Peyer's patch (tissue), 4 donors: Measurements from ENCODE around the gene DFFA. TPM values are rescaled to one million over a fixed set of nuclear protein-coding genes. Genes with fewer than 3 reads are reported as not detected.

ENCODE experiments used
- DNase-seq, 3 donors: peaks; one replicate each; pipeline ENCODE4 v3.0.0-alpha.2; 2017 to 2019
- H3K27ac ChIP-seq, 4 donors: fragments of 200-600 bp; sonication (generic); one replicate each; pipeline ENCODE4 v1.5.1; 2016 to 2019
- H3K27me3 ChIP-seq, 2 donors: fragments of 200-600 bp; sonication (generic); one replicate each; pipeline ENCODE4 v1.5.1; 2019
- H3K36me3 ChIP-seq, 3 donors: fragments of 200-600 bp; sonication (generic); one replicate each; pipeline ENCODE4 v1.5.1; 2016 to 2019
- H3K4me1 ChIP-seq, 4 donors: fragments of 200-600 bp; sonication (generic); one replicate each; pipeline ENCODE4 v1.5.1; 2016 to 2019
- H3K4me3 ChIP-seq, 4 donors: fragments of 200-600 bp; sonication (generic); 1 replicate in 3 of 4; 2 replicates in 1 of 4; pipeline ENCODE4 v1.5.1; 2016 to 2019; ENCODE audit warnings: mild to moderate bottlenecking in 1 of 4
- H3K9me3 ChIP-seq, 4 donors: fragments of 200-600 bp; sonication (generic); one replicate each; pipeline ENCODE4 v1.5.1; 2016 to 2019; ENCODE audit warnings: mild to moderate bottlenecking in 1 of 4
- POLR2A ChIP-seq, 2 donors: fragments of 450-650 bp; IDR thresholded peaks; one replicate each; pipeline ENCODE4 v1.5.1; 2017; ENCODE audit warnings: antibody characterized with exemption in 2 of 2, mild to moderate bottlenecking in 2 of 2, moderate library complexity in 2 of 2
- total RNA-seq, 4 donors: library from RNA; depleted of rRNA; stranded (reverse); fragments of >200 nt; gene quantifications; one replicate each; pipeline ENCODE4 v1.1.0, GENCODE V29; 2016
- TF ChIP-seq, protein P1 (sequence below), 6 experiments: fragments of 450-650 bp in 4 of 6; fragments of 200-600 bp in 2 of 6; sonication (generic) in 1 of 6; IDR thresholded peaks; one replicate each; pipeline ENCODE4 v1.5.1; 2017 to 2019; ENCODE audit warnings: antibody characterized with exemption in 6 of 6, mild to moderate bottlenecking in 3 of 6, moderate library complexity in 1 of 6

DFFA gene, protein sequence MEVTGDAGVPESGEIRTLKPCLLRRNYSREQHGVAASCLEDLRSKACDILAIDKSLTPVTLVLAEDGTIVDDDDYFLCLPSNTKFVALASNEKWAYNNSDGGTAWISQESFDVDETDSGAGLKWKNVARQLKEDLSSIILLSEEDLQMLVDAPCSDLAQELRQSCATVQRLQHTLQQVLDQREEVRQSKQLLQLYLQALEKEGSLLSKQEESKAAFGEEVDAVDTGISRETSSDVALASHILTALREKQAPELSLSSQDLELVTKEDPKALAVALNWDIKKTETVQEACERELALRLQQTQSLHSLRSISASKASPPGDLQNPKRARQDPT
- total RNA-seq = 10 to 100 TPM; 13.1 to 25.0 (median 21.9) TPM

DNA sequence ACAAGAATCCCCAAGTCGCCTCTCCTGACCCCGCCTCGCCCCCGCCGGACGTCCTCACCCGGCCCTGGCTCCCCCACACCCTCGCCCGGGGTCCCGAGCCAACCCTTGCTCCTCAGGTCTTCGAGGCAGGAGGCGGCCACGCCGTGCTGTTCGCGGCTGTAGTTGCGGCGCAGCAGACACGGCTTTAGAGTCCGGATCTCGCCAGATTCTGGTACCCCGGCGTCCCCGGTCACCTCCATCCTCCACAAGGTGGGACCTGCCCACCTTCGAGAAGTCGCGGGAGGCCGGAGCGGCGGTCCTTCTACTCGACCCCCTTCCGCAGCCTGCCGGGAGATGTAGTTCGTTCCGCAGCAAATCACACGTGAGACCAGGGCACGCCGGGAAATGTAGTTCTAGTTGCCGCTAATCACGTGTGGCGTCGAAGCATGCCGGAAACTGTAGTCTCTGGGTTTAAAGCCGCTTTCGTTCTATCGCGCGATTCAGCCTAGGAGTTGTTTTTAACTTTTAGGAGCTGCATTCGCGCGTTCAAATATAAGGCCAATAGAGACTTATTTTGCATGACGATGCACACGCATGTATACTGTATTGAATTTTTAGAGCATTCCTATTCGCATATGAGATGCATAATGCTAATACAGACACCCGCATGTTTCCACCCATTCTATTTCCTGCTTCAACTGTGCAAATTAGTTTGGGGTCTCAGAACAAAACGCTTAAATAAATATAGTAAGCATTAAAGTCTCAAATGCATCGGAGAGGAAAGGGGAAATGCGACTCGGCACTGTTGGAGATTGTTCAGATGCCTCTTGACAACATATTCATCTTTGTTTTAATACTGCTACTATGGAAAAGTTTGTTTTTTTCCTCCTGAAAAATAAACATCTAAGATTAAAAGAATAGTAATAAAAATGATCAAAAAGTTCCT lies at the start of gene DFFA:
Gene DFFA (minus strand): TSS at position 310 of the 925 bp plus-strand sequence. CDS start 71 bp downstream, at position 239.
- Histone ChIP-seq H3K36me3 (peaks cover 0 to 18% (median 0%) of the 10 kb centered on the region in 3 donors), H3K27ac (peak within 1 kb of the TSS; percentile 54 to 82 (median 72)), H3K4me1 (peaks cover 0 to 24% (median 10%) of the 10 kb centered on the region in 4 donors), H3K4me3 (peak within 1 kb of the TSS; percentile 64 to 95 (median 74)), H3K27me3 (no peaks in the 10 kb centered on the region), H3K9me3 (no peaks in the 10 kb centered on the region)
- peak; percentile 92 to 97 (median 97) for DNase-seq
- TF ChIP-seq POLR2A (IDR thresholded peaks at IDR 0.05) = peak; percentile 22 to 40
- TF ChIP-seq, protein P1, sequence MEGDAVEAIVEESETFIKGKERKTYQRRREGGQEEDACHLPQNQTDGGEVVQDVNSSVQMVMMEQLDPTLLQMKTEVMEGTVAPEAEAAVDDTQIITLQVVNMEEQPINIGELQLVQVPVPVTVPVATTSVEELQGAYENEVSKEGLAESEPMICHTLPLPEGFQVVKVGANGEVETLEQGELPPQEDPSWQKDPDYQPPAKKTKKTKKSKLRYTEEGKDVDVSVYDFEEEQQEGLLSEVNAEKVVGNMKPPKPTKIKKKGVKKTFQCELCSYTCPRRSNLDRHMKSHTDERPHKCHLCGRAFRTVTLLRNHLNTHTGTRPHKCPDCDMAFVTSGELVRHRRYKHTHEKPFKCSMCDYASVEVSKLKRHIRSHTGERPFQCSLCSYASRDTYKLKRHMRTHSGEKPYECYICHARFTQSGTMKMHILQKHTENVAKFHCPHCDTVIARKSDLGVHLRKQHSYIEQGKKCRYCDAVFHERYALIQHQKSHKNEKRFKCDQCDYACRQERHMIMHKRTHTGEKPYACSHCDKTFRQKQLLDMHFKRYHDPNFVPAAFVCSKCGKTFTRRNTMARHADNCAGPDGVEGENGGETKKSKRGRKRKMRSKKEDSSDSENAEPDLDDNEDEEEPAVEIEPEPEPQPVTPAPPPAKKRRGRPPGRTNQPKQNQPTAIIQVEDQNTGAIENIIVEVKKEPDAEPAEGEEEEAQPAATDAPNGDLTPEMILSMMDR (IDR thresholded peaks at IDR 0.05) = peak in 1 of 6 experiments; percentile 8

DNA sequence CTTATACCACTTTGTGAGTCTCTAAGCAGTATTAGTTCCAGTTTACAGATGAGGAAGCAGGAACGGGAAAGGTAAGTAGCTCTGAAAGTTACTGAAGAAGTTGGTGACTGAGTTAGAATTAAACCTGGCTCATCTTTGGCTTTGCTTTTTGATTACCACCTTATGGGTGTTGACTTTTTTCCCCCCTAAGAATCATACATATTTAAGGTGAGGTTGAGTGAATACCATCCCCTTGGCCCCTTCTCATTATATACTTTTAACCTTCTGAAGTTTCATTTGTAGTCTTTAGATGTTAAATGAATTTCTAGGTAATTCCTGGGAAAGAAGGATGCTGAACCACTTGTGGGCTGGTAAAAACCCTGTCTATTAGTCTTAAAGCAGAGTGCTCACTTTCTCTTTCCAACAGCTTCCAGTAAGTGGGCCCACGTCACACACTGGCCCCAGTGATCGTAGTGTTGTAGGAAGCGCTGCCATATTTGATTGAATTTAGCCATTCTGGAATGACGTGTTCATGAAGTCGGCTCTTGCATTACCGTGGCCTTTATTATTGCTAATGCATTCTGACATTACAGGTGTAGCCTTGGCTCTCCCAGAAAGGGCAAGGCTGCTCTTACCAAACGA lies 49.3 kb upstream of the DFFA start:
- no peak for TF ChIP-seq POLR2A (IDR thresholded peaks at IDR 0.05)
- TF ChIP-seq, protein P1 (IDR thresholded peaks at IDR 0.05) = no peak
- no peak overlapping the region for H3K4me3 ChIP-seq
- no peak overlapping the region for H3K27ac ChIP-seq
- no peak for DNase-seq
- no peaks in the 10 kb centered on the region for H3K36me3 ChIP-seq
- no peaks in the 10 kb centered on the region for H3K4me1 ChIP-seq
- no peaks in the 10 kb centered on the region for H3K9me3 ChIP-seq
- H3K27me3 ChIP-seq = no peaks in the 10 kb centered on the region

DNA sequence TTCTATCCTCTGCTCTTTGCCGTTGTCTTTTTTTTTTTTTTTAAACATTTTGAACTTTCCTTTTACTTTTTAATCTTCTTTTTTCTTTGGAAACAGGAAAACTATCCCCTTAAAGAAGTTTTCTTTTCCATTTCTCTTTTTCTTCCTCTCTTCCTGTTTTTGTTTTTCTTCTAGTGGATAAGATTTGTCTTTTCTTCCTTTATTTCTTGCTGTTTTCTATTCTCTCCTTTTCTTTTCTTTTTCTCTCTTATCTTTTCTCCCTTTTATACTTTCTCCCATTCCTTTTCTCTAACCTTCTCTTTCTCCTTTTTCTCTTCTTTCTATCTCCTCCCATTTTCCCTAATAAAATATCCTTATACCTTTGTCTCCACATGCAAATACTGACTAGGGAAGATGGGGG lies 48.6 kb upstream of the DFFA start:
- Histone ChIP-seq H3K27ac (no peak overlapping the region), H3K4me1 (no peaks in the 10 kb centered on the region), H3K36me3 (no peaks in the 10 kb centered on the region), H3K9me3 (no peaks in the 10 kb centered on the region), H3K4me3 (no peak overlapping the region), H3K27me3 (no peaks in the 10 kb centered on the region)
- TF ChIP-seq, protein P1 (IDR thresholded peaks at IDR 0.05) = no peak
- TF ChIP-seq POLR2A (IDR thresholded peaks at IDR 0.05) = no peak
- DNase-seq = no peak

DNA sequence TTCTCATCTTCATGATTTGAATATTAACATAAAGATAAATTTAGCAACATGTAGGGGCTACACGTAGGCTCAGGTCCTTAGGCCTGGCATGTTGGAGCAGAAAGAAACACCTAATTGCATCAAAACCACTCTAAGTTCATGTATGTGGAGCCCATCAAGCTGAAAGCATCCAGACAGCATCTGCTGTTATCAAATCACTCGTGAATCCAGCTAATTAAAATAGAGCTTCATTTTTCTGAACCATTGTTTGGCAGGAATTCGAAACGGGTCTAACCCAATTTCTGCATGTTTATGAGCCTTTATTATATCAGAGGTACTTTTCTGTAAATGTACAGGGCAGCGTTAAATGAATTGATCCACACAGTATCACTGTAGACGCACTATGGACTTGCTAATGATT lies 48.2 kb upstream of the DFFA start:
- no peaks in the 10 kb centered on the region for H3K36me3 ChIP-seq
- no peaks in the 10 kb centered on the region for H3K27me3 ChIP-seq
- H3K9me3 ChIP-seq = no peaks in the 10 kb centered on the region
- no peaks in the 10 kb centered on the region for H3K4me1 ChIP-seq
- no peak overlapping the region for H3K4me3 ChIP-seq
- no peak for TF ChIP-seq POLR2A (IDR thresholded peaks at IDR 0.05)
- TF ChIP-seq, protein P1 (IDR thresholded peaks at IDR 0.05) = no peak
- H3K27ac ChIP-seq = no peak overlapping the region
- no peak for DNase-seq

DNA sequence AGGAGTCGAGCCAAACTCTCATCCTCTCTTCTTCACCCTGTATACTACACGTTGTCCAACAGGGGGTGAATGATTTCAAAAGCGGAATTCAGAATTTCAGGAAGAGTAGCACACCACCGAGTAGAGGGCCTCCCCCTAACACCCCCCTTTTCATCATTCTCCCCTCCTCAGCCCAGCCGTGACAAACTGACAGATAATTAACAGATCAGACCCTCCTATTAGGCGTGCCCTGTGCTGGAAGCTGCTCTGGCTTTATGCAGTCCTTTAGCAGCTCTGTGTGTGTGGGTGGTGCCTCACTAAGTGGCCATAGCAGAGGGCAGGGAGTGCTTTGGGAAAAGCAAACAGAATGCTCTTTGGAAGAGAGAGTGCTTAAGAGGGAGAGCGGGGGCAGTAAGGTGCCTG lies 46.7 kb upstream of the DFFA start:
- no peaks in the 10 kb centered on the region for H3K9me3 ChIP-seq
- TF ChIP-seq, protein P1 (IDR thresholded peaks at IDR 0.05) = no peak
- no peak for TF ChIP-seq POLR2A (IDR thresholded peaks at IDR 0.05)
- H3K36me3 ChIP-seq = no peaks in the 10 kb centered on the region
- H3K27me3 ChIP-seq = no peaks in the 10 kb centered on the region
- no peak for DNase-seq
- no peak overlapping the region for H3K27ac ChIP-seq
- H3K4me1 ChIP-seq = peaks cover 0 to 5% (median 0%) of the 10 kb centered on the region in 4 donors
- no peak overlapping the region for H3K4me3 ChIP-seq
